Retina (tissue), 1 donor: ENCODE data around the gene ESPNL.

ENCODE experiments used
- DNase-seq: peaks from one replicate; pipeline ENCODE4 v3.0.0-alpha.2; 2016

Gene ESPNL

DNA sequence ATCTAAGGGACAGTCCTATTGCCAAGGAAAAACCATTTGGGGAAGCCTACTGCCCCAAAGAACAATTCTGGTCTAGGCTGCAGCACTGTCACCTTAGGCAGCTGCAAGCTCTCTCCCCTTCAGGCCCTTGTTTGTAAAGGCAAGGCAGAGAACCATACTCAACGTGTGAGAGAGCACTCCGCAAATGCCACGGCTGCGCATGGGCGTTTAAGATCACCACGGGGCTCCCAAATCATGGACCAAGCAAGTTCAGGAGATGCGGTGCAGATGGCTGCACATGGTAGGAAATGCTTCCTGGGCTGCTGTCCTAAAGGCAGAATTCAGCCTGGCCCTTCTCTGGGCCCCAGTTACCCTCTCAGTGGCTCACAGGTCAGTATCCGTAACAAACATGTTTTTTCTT is 74.2 kb downstream of the ESPNL start:
- DNase-seq = no peak

DNA sequence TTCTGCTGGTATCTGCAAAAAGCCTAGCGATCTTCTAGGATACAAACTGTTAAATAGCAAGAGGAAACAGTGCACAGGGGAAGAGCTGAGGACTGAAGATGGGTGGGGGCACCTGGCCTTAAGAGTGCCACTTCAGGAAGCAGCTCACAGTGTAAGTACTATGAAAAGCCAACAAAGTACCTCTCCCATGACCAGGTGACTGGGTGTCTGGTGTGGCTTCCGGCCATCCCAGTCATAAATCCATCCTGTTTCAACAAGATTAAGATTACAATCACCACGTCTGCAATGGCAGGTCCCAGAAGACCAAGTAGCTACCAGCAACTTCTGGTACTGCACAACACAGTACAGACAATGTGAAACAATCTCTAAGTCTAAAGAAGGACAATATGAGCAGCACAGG is 74.6 kb downstream of the ESPNL start:
- DNase-seq = no peak

DNA sequence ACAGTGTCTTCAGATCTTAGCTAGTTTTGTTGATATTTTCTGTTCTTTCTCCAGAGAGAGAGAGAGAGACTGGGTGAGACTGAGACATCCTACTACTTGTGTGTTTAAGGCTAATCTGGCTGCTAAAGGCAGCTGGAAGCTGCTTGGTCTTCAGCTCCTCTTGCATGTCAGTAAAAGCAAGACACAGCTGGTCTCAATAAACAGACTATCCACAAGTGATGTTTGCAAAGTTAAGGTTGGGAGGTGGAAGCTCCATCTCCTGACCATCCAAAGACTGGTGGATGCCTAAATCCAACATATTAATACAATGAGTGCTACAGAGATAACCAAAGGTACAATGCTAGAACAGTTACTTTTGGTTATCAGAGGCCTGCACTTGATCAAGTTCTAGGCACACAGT is 76.5 kb downstream of the ESPNL start:
- no peak for DNase-seq

DNA sequence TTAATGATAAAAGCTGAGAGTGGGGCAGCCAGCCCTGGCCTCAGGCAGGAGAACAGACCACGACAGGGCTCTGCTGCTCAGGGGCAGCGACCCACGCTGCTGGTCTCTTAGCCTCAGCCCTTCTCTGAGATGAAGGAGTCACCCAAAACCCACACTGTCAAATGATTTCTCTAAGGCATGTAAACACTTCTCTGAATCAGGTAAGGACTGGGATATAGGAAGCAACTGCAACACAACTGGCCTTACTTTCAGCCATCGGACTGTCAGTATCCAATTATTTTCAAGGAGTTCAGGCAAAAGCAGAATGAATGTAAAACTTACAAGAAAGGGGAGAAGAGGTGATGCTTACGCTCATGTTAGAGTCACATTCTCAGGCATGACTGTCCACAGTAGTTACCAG is 80.4 kb downstream of the ESPNL start:
- no peak for DNase-seq

DNA sequence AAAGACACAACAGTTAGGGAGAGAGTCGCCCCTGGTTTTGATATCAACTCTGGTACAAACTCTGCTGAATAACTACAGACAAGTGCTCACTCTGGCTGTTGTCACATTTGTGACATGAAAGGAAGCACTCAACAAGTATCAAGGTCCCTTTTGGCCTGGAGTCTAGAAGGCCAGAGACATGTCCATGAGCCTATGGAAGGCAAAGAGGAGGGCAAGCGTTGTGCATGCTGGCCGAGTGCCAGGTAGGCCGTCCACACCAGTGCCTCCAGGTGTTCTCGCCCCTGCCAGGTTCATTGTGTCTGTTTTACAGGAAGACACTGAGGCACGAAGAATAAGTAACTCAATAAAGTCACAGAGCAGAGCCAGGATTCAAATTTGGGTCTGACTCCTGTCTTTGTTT is 82.2 kb downstream of the ESPNL start:
- DNase-seq = no peak
